NCI-H1694 treated with DMSO at 0.1 percent for 48 hours (cell line): ENCODE data around the gene NRXN2.

Experiments
- DNase-seq: peaks from one replicate; lab custom pipeline; 2025; lab: John Stamatoyannopoulos, UW

NRXN2 gene

DNA sequence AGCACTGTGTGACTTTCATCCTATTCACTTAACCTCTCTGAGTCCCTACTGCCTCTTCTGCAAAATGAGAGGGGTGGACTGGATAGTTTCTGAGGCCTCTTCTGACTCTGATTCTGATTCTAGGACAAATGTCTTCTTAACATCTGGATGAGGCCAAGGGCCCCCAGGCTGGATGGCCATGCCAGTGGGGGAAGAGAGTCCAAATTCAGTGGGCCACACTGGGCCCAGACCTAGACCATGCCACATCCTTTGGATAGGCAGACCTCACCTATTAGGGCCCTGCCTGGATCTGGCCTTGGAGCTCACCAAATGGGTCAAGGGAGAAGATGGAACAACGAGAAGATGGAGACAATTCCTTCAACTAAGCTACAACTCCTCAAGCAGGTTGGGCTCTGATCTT is 24.6 kb downstream of the NRXN2 start:
- no peak for DNase-seq

DNA sequence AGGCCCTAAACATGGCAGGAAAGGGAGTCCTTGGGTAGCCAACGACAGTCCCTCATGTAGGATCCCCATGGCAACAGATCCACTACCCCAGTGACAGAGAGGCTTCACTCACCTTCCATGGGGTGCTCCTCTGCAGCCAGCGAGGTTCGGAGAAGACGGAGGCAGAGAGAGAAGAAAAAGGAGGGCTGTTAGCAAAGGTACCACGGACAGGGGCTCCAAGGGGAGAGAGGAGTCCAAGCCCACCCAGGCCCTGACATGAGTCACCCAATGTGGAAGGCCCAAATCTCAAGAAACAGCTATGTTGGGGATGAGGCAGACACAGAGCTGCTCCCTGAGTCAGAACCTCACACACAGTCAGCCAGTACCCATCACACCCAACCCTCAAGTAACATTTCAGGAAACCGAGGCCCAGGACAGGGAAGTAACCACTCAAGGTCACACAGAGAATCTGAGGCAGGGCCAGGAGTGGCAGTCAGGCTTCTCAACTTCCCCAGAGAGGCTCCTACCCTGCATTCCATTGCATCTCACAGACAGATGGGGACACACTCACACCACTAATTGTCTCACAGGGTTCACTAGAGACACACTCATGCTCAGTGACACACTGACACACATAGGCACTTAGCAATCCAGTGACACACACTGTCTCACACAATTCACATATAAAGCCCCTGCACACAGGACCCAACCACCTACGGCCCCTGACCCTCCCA is 25.2 kb downstream of the NRXN2 start:
- DNase-seq = no peak

DNA sequence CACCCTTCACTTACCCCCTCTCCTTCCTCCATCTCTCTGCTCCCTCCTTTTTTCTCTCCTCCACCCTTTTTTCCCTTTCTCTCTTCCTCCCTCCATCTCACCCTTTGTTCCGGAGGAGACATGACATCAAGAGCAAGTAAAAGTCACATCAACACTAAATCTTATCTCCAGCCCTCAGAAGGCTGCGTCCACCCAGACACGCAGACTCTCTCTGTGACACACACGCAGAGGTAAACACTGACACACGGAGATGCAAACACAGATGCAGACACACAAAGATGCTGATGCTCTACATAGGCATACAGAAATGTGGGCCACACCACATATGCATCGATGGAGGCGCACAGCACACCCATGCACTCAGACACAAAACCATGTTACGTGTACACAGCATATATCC is 27.0 kb downstream of the NRXN2 start:
- no peak for DNase-seq

DNA sequence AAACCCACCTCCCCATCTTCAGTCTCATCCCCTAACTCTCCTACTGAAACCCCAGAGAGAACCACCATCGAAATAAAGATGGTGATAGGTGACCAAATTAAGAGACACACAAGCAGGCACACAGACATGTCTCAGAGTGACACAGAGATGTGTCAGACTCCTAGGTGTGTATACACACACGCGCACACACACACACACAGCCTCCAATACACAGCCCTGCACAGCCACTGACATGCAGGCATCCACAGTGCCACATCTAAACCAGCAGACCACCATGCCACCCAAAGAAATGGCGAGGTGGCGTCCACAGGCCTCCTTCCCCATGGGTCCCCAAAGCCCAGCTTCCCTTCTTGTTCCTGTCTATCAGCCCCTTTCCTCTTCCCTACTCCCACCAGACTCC is 27.4 kb downstream of the NRXN2 start:
- DNase-seq = no peak

DNA sequence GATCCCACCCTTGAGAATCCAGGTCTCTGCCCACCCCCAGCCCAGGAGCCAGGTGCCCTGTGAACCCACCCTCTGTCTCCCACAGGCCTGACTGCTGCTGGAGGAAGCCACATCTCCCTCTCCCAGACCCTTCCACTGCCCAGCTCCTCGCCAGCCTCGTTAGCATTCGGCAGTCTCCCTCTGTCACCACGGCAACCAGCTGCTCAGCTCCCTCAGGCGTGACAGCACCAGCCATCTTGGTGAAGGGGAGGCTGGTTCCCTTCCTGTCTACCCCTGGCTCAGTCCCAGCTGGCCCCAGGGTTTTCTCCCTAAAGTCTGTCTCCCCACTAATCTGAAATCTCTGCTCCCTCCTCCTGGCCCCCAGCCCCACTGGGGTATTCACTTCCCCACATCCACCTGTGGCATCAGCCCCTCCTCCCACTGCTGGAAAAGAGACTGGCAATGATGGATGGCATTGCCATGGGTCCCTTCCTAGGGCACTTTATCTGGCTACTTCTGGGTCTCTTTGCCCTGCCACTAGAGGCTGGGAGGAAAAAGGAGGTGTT is 28.1 kb downstream of the NRXN2 start:
- DNase-seq = peak; percentile 21

DNA sequence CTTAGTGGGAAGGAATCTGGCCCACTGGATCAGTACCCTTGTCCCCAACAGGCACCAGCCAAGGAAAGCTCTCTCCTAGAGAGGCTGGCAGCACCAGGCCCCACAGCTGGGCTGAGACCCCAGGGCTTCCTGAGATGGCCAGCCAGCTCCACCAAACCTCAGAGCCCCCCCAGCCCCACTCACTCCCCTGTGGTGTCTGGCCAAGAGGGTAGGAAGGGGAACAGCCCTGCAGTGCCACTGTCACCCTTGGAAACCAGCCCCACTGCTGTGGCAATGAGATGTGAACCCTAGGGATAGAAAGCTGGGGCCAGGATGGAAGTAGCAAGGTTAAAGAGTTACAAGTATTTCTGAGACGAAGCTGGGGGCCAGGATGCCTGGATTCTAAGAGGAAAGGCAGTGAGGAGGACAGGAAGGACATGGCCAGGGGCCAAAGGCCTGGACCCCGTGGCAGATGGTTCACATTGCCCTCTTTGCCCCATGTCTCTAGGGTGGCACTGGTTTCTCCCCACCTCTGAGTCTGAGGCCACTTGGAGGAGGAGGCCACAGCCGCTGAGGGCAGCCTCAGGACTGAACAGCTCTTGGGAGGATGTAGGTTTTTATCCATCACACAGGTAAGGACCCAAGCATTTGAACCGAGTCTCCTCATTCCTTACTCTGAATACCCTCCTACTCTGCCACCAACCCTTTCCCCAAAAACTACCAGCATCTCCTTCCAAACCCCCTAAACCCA is 28.8 kb downstream of the NRXN2 start:
- DNase-seq = no peak

DNA sequence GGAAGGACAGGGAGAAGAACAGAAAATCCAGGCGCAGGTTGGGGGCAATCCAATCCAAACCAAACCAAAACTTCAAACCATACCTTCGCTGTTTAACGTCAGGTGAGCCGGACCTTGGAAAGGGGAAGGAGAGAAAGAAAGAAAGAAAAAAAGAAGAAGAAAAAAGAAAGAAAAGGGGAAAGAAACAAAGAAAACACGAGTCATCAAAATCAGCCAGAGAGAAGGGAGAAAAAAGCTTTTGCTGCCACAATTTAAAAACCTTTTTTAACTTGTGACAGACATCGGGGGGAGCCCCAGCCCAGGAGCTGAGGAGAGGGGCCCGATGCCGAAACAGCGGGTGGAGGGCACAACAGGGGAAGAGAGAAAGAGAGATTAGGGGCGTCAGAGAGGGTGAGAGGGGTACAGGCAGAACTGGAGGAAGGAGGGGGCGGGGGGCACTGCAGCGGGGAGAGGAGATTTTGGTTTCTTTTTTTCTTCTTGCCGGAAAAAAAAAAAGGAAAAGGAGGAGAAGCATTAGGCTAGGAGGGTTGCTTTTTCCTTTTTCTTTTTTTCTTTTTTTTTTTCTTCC is 30.1 kb downstream of the NRXN2 start:
- DNase-seq = no peak

DNA sequence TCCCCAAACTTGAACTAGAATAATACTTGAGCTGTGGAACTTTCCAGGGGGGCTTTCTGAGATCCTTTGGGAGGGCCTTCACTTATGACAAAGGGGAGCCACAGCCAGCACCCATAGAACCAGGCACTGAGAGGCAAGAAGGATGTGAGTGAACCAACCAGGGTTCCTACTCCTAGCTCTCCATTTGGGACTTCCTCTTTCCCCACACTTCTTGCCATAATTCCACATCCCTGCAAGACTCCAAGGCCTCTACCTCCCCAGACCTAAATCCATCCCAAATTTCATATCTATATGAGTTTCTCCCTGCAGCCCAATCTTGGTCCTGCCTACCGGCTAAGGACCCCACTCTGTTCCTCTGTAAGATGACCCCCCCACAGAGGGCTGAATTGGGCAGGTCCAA is 31.5 kb downstream of the NRXN2 start:
- no peak for DNase-seq

DNA sequence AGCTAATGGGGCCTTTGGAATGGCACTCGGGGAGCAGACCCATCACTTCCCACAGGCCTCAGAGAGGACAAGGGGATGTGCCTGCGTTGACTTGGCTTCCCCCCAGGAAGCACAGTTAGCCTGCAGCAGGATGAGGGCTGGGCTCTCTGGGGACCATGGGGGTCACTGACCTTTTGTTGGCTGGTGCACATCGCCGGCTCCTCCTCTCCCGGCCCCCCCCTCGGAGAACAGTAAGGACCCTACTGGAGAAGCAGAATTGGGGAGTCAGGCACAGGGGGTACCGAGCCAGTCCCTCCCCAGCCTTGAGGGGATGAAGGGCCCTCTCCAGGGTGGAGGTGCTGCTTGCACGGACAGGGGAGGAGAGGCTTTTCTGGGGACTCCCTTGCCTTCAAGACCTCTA is 32.8 kb downstream of the NRXN2 start:
- no peak for DNase-seq

DNA sequence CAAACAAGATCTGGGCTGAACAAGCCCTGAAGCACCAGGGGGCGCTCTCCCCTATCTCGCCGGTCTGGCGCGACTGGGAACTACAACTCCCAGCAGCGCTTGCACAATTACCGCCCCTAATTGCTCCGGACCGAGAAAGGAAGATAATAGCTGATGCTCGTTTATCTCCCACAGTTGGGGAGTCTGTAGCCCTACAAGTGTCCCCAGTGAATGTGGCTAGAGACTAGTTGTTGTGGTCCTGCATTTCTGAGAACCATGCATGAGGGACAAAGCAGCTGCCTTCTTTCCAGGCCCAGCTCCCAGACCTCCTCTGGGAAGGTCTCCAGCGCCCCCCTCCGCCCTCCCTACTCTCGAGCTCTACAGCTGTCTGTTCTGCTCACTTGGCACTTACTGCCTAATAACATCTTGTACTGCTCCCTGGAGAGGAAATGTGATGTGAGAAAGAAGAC is 34.4 kb downstream of the NRXN2 start:
- DNase-seq = peak; percentile 89

DNA sequence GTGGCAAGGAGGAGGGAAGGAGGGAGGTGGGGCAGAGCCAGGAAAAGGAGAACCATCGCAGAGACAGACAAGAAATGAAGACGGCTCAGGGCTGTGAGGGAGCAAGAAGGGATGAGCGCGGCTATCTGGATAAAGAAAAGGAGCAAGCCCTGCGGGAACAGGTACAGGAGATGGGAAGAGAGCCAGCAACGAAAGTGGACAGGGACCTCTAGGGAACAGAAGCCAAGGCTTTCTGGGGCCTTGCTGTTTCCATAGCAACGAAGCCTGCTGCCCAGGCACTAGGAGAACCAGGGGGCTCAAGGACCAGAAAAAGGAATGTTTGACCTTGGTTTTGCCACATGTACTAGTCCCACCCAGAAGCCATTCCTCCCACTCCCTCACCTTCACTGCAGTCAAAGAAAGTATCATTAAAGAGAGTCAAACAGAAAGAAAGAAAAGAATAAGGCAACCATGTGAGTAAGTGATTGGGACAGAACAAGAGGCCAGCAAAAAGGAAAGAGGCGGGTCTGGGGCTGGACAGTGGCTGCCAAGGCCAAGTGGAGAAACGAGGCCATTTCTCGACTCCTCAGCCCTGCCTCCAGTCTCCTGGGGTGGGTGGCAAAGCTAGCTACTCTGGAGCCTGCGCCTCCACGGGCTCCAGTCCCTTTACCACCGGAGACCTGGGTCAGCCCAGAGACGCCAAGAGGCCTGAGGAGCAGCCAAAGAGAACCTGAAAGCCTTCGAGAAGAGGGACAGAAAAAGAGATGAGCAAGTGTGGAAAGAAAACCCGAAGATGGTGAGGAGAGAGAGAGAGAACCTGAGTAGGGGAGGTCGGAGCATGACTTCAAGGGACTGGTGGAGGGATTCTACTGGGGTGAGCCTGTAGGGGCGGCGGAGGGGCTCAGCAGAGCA is 35.1 kb downstream of the NRXN2 start:
- DNase-seq = no peak

DNA sequence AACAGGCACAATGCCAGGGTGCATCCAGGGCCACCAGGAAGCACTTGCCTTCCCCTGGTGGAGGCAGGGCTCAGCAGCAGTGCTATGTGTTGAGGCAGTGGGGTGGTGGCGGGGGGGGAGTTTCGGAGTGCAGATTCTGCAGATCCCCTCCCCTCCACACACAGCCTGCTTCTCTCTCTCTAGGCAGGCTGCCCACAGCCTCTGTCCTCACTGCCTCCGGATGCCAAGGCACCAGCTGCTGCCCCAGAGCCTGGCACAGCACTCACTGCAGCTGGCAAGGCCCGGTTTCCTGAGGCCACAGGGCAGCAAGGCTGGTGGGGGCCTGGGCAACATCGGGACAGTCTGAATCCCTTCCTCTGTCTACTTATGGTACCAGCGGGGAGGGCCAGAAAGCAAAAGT is 35.8 kb downstream of the NRXN2 start:
- peak; percentile 67 for DNase-seq

DNA sequence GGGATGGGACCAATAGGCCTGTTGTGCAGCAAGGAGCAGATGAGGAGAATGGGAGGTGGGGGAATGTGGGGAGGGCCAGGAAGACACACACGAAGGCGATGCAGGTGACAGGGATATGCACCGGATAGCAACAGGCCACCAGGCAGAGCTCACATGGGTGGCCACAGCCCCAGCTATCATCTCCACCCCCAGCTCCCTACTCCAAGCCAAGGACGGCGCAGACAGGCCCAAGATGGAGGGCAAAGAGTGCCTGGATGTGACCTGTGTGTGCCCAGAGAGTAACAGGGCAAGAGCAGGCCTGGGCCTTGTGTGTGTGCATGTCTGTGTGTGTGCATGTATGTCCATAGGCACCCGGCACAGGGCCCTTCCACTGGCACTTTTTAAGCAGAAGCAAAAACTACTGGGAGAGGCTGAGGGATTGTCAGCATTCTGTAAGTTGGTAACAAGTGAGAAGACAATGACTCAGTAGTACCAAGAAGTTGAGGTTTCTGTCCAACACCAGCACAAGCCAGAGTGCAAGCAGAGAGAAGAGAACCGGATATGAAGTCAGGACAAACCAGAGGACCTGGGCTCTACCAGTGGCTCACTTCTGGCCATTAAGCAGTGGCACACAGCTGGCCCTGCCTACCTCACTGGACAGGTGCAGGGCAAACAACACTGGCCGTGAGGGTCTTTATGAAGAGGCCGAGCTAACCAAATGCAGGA is 36.4 kb downstream of the NRXN2 start:
- no peak for DNase-seq

DNA sequence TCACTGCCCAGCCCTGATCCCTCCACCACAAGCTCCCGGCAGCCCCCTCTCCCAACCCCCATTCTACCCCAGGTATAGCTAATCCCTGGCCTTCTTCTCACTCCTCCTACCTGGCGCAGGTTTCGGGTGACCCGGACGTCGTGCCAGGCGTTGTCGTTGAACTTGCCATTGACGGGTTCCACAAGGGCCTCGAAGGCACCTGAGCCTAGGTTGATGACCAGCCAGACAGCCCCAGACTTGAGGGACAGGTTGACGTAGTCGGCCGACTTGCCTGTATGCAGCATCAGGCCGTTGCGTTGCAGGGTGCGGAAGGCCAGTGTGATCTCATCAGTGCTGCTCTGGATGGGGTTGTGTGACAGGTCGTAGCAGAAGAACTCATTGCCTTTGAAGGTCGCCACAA is 37.5 kb downstream of the NRXN2 start:
- no peak for DNase-seq

DNA sequence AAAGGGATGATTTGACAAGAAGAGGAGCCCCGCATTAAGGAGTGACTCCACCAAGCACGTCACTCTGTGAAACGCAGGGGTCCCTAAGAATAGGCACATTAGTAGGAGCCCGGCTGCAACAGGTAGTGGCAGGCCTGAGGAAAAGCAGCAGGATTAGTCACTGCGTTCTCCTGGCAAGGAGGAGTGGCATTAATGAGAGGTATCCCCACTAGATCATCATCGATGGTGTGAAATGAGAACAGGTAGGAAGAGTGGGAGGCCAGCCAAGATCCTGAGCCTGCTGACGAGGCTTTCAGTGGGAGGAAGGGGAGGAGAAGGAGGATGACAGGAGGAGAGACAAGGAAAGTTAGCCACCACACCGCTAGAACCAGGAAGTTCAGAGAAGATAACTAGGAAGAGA is 38.6 kb downstream of the NRXN2 start:
- no peak for DNase-seq

DNA sequence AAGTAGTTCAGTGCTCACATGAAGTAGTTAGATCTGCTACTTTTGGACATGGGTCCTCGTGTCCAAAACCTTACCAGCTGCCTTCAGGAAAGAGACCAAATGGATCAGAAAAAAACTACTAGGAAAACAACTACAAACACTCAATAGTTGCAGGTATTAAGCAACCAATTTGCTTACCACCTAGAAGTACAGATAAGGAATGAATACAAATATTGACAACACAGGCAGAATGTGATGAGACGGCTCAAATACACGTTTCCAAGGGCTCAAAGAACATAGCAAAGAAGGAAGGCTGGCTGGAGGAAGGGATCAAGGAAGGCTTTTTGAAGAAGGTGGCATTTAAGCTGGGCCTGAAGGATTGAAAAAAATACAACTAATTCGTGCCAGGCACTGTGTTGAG is 41.8 kb downstream of the NRXN2 start:
- no peak for DNase-seq

DNA sequence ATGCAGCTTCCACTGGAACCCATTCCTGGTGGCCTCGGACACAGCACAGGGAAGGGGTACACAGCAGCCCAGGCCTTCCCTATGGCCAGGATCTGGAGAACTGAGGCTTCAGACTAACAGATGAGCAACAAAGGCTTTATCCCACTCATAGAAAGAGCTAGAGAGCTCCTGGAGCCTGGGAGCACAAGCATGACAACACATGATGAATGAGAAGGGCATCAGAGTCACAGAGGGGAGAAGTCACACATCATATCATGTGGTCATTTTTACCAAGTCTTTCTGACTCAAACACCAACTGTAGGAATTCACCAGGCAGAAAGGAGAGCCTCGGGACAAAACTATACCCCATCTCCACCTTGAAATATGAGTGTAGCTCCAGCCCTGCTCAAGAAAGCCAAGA is 43.2 kb downstream of the NRXN2 start:
- no peak for DNase-seq

DNA sequence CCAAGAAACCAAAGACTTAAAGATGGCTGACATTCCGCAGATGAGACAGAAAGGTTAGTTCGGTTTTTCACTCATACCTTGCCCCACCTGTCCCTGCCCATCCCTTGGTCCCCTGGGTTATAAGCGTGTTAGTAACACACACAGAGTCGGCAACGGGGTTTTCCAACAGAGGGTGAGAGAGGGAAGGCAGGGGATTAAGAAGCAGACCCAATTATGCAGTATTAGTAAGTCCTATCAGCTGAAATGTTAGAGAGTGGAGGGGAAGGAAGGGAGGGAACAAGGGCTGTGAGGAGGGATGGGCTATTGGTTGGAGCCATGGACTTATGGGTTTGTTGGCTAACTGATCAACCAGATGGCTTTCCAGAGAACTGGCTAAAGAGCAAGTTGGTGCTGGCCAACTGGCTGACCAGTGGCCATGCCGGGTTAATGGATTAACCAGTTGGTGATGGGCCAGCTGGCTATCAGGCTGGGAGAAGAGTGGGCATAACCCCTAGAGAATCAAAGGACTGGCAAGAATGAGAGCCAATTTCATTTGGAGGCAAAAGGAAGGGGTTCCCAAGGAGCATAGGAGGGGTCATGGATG is 45.5 kb downstream of the NRXN2 start:
- DNase-seq = no peak

DNA sequence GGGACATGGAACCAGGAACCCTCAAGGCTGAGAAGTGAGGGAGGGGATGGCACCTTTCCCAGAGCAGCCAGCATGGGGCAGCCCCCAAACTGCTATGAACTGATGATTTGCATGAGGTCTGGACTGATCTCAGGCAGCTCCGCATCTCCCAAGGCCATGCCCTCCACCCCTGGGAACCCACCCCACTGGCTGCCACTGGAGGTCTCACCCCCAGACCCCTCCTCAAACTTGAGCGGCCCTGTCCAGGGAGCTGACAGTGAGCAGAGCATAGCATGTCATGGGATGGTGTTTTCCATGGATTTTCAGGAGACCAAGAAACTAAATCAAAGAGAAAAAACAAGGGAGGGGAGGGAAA is 46.8 kb downstream of the NRXN2 start:
- no peak for DNase-seq

DNA sequence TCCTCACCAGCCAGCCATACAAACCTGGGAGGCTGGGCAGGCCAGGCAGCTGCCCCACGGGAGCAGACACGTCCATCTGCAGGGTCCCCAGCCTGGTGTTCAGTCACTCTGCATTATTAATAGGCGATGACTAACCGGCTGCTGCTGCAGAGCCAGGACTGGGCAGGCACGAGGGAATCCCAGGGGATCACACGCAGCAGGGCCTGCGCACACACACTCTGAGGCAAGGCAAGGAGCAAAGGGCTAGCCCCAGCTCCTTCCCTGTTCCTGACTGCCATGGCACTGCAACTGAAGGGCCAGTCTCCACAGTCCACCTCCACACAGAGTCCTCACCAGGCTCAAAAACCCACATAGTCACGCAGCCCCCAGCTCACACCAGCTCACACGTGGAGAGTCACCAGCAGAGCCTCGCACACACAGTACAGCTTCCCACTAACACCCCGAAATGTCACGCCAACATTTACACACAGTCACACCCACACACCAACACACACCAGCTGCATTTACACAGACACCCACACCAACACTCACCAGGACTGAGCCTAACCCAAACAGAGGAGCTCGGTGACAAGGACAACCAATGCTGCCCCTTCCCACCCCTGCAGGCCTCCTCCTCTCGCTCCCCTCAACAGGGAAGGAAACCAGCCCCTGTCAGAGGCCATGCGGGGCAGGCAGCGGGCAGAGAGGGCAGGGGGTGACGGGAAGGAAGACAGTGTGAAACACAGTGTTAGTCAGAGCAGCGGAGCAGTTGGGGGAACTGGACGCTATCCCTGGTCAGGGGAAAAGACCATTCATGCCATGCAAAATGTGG is 47.3 kb downstream of the NRXN2 start:
- DNase-seq = peak; percentile 66
